IMR-90 (cell line): ENCODE data around the gene EMP1.

Source experiments
- CHD1 ChIP-seq: IDR thresholded peaks from 2 replicates; pipeline ENCODE4 v1.6.1; 2012; ENCODE audit warnings: low read depth, low read length, improper control_type of control experiment
- POLR2A ChIP-seq: IDR thresholded peaks from 2 replicates; pipeline ENCODE4 v1.6.1; 2012; ENCODE audit warnings: mild to moderate bottlenecking, low read depth, low read length
- RCOR1 ChIP-seq: IDR thresholded peaks from 2 replicates; pipeline ENCODE4 v1.6.1; 2012; ENCODE audit warnings: mild to moderate bottlenecking, low read length, improper control_type of control experiment; ENCODE audit not compliant: insufficient replicate concordance
- TF ChIP-seq, protein P1 (sequence below): conservative IDR thresholded peaks from 2 replicates; pipeline ENCODE4 v1.5.1; 2012; ENCODE audit warnings: mild to moderate bottlenecking, low read depth, low read length, improper control_type of control experiment

GRCh38 chr12:13258717-13259119 is 62.2 kb downstream of the EMP1 start:
- TF ChIP-seq RCOR1 (no peak), POLR2A (no peak), CHD1 (no peak)
- TF ChIP-seq, protein P1, sequence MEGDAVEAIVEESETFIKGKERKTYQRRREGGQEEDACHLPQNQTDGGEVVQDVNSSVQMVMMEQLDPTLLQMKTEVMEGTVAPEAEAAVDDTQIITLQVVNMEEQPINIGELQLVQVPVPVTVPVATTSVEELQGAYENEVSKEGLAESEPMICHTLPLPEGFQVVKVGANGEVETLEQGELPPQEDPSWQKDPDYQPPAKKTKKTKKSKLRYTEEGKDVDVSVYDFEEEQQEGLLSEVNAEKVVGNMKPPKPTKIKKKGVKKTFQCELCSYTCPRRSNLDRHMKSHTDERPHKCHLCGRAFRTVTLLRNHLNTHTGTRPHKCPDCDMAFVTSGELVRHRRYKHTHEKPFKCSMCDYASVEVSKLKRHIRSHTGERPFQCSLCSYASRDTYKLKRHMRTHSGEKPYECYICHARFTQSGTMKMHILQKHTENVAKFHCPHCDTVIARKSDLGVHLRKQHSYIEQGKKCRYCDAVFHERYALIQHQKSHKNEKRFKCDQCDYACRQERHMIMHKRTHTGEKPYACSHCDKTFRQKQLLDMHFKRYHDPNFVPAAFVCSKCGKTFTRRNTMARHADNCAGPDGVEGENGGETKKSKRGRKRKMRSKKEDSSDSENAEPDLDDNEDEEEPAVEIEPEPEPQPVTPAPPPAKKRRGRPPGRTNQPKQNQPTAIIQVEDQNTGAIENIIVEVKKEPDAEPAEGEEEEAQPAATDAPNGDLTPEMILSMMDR = no peak
